K562 (cell line): ENCODE measurements around the gene MPL. TPM values are rescaled to one million over a fixed set of nuclear protein-coding genes. Genes with fewer than 3 reads are reported as not detected.

ENCODE experiments used
- ATAC-seq: fragments of 200-7000 bp; cut with Tn5 transposase; 3 replicates; pipeline ENCODE4 v1.9.1; 2020; ENCODE audit warnings: moderate library complexity
- BruUV-seq: library from RNA; stranded (reverse); fragments of 400-500 nt; replicated peaks from 2 replicates; lab custom pipeline; 2021; lab: Mats Ljungman, UMichigan
- CTCF ChIA-PET: fragments of 300-600 bp; formaldehyde crosslinking; extraction: SDS; loops from one replicate; lab custom pipeline; 2021; ENCODE audit warnings: low intra/inter-chr PET ratio; lab: Yijun Ruan, JAX
- POLR2A ChIA-PET: fragments of 300-600, 350-650 bp; sonication (Branson Sonifier 250); formaldehyde crosslinking; extraction: SDS; loops from one replicate; lab custom pipeline; 2021; ENCODE audit warnings: antibody characterized with exemption, inconsistent platforms; lab: Yijun Ruan, JAX
- DNase-seq, 4 experiments: peaks; one replicate each; pipeline versions ENCODE4 v3.0.0 to v3.0.0-alpha.2; 2011 to 2018; ENCODE audit warnings: low spot score in 3 of 4, mixed read lengths in 3 of 4; ENCODE audit errors: extremely low read depth in 1 of 4
- FAIRE-seq: peaks from 2 replicates; lab custom pipeline; 2011; peaks lifted over from hg19 to GRCh38; lab: Jason Lieb, UNC
- H2AFZ ChIP-seq: 2 replicates; pipeline ENCODE4 v1.6.0; 2011; ENCODE audit warnings: low read depth, low read length, control low read depth, inconsistent platforms
- H3K27ac ChIP-seq: fragments of 200-600 bp; 3 replicates; pipeline ENCODE4 v1.8.0; 2011; ENCODE audit warnings: low read depth, mild to moderate bottlenecking, control low read depth, inconsistent platforms, low read length, moderate library complexity, mixed read lengths; ENCODE audit errors: extremely low read depth
- H3K27me3 ChIP-seq, 2 experiments: fragments of 300-600 bp in 1 of 2; 2 replicates in 1 of 2; 3 replicates in 1 of 2; pipeline versions ENCODE4 v1.6.0 to v1.8.0; 2011; ENCODE audit warnings: inconsistent platforms in 2 of 2, low read length in 2 of 2, mild to moderate bottlenecking in 1 of 2, mixed read lengths in 1 of 2, moderate library complexity in 1 of 2; ENCODE audit not compliant: control insufficient read depth in 2 of 2, insufficient read depth in 2 of 2
- H3K36me3 ChIP-seq: fragments of 300-600 bp; 3 replicates; pipeline ENCODE4 v1.8.0; 2011; ENCODE audit warnings: mild to moderate bottlenecking, low read length, inconsistent platforms; ENCODE audit not compliant: control insufficient read depth, insufficient read depth
- H3K4me1 ChIP-seq, 2 experiments: fragments of 200-600 bp in 1 of 2; replicated peaks in 1 of 2; 2 replicates in 1 of 2; 3 replicates in 1 of 2; pipeline versions ENCODE4 v1.5.1 to v1.8.0; 2011; ENCODE audit warnings: inconsistent platforms in 2 of 2, low read length in 2 of 2, mild to moderate bottlenecking in 1 of 2, mixed read lengths in 1 of 2, moderate library complexity in 1 of 2; ENCODE audit not compliant: control insufficient read depth in 2 of 2, insufficient read depth in 2 of 2
- H3K4me2 ChIP-seq: 2 replicates; pipeline ENCODE4 v1.6.1; 2011; ENCODE audit warnings: low read length, control low read depth, inconsistent platforms, mixed read lengths; ENCODE audit not compliant: insufficient read depth
- H3K4me3 ChIP-seq: fragments of 200-600 bp; sonication (generic), shearing (Covaris generic); 2 replicates; pipeline ENCODE4 v1.5.1; 2016; ENCODE audit warnings: control low read depth, inconsistent platforms
- H3K79me2 ChIP-seq: fragments of 200-600 bp; 3 replicates; pipeline ENCODE4 v1.8.0; 2011; ENCODE audit warnings: low read length, inconsistent platforms; ENCODE audit not compliant: control insufficient read depth, insufficient read depth
- H3K9ac ChIP-seq, 2 experiments: 2 replicates each; pipeline versions ENCODE4 v1.6.0 to v1.6.1; 2011; ENCODE audit warnings: low read depth in 2 of 2, low read length in 2 of 2, control low read depth in 1 of 2, inconsistent platforms in 1 of 2, mild to moderate bottlenecking in 1 of 2, mixed read lengths in 1 of 2; ENCODE audit not compliant: insufficient read depth in 1 of 2
- H3K9me1 ChIP-seq: one replicate; pipeline ENCODE4 v1.6.0; 2011; ENCODE audit warnings: inconsistent platforms, mild to moderate bottlenecking, low read length, moderate library complexity; ENCODE audit not compliant: control insufficient read depth, insufficient read depth
- H3K9me3 ChIP-seq: replicated peaks from 2 replicates; pipeline ENCODE4 v1.5.1; 2011; ENCODE audit warnings: low read depth, low read length, inconsistent platforms; ENCODE audit not compliant: control insufficient read depth, insufficient read depth
- H4K20me1 ChIP-seq: replicated peaks from 2 replicates; pipeline ENCODE4 v1.6.1; 2011; ENCODE audit warnings: low read length, inconsistent platforms, mixed read lengths; ENCODE audit not compliant: control insufficient read depth, insufficient read depth
- BRD9 ChIP-seq: fragments of 450-650 bp; IDR thresholded peaks from 2 replicates; pipeline ENCODE4 v1.6.1; 2018; ENCODE audit warnings: low read depth; ENCODE audit not compliant: partially characterized antibody
- CBX5 ChIP-seq: IDR thresholded peaks from 2 replicates; pipeline ENCODE4 v1.6.1; 2014; ENCODE audit warnings: low read depth, borderline replicate concordance
- CCAR2 ChIP-seq: fragments of 200-400 bp; formaldehyde crosslinking; IDR thresholded peaks from 2 replicates; pipeline ENCODE4 v1.6.1; 2017; ENCODE audit warnings: mild to moderate bottlenecking, low read depth, low read length
- GTF2E2 ChIP-seq: fragments of 200-800 bp; sonication (Bioruptor generic); IDR thresholded peaks from 2 replicates; pipeline ENCODE4 v1.6.1; 2016; ENCODE audit warnings: missing genetic modification characterization, missing compliant biosample characterization
- HLTF ChIP-seq: fragments of 450-650 bp; IDR thresholded peaks from 2 replicates; pipeline ENCODE4 v1.6.1; 2016
- HSF4 ChIP-seq: fragments of 250-450 bp; sonication (Bioruptor Pico); IDR thresholded peaks from 2 replicates; pipeline ENCODE4 v2.1.2; 2022; ENCODE audit warnings: mild to moderate bottlenecking, moderate library complexity, borderline replicate concordance
- JUN ChIP-seq, 2 experiments: sonication (generic) in 1 of 2; formaldehyde crosslinking in 1 of 2; IDR thresholded peaks; 2 replicates each; pipeline versions ENCODE4 v1.6.1 to v1.8.0; 2012 to 2022; ENCODE audit warnings: borderline replicate concordance in 2 of 2, mild to moderate bottlenecking in 2 of 2, improper control_type of control experiment in 1 of 2, low read depth in 1 of 2, low read length in 1 of 2, missing genetic modification reagents in 1 of 2
- LCOR ChIP-seq: sonication (generic); formaldehyde crosslinking; IDR thresholded peaks from 2 replicates; pipeline ENCODE4 v1.8.0; 2022; ENCODE audit warnings: mild to moderate bottlenecking, missing genetic modification reagents
- MCM2 ChIP-seq: fragments of 450-650 bp; IDR thresholded peaks from 2 replicates; pipeline ENCODE4 v1.6.1; 2017; ENCODE audit warnings: low read depth, mild to moderate bottlenecking
- PHB2 ChIP-seq: fragments of 450-650 bp; IDR thresholded peaks from 2 replicates; pipeline ENCODE4 v1.6.1; 2017; ENCODE audit warnings: low read depth
- RCOR1 ChIP-seq, 2 experiments: IDR thresholded peaks; 2 replicates each; pipeline ENCODE4 v1.6.1; 2012; ENCODE audit warnings: low read depth in 2 of 2, low read length in 2 of 2, borderline replicate concordance in 1 of 2, improper control_type of control experiment in 1 of 2
- RFX1 ChIP-seq: fragments of 450-650 bp; IDR thresholded peaks from 2 replicates; pipeline ENCODE4 v1.6.1; 2016; ENCODE audit warnings: mild to moderate bottlenecking, moderate library complexity
- SMAD3 ChIP-seq: fragments of 450-650 bp; formaldehyde crosslinking; conservative IDR thresholded peaks from 2 replicates; pipeline ENCODE4 v1.4.0; 2020; ENCODE audit warnings: mild to moderate bottlenecking
- TFAM ChIP-seq: fragments of 250-450 bp; sonication (Bioruptor Pico); conservative IDR thresholded peaks from 2 replicates; pipeline ENCODE4 v1.5.0; 2021; ENCODE audit warnings: mild to moderate bottlenecking, moderate library complexity
- ZFX ChIP-seq: sonication (generic); formaldehyde crosslinking; IDR thresholded peaks from 2 replicates; pipeline ENCODE4 v1.8.0; 2022; ENCODE audit warnings: mild to moderate bottlenecking, missing genetic modification reagents, moderate library complexity
- ZNF311 ChIP-seq: fragments of 250-450 bp; sonication (Bioruptor Pico); IDR thresholded peaks from 2 replicates; pipeline ENCODE4 v1.4.0; 2020; ENCODE audit warnings: mild to moderate bottlenecking, moderate library complexity
- ZNF77 ChIP-seq: fragments of 250-450 bp; sonication (Bioruptor Pico); IDR thresholded peaks from 2 replicates; pipeline ENCODE4 v1.5.0; 2020
- WGBS: fragments of 100-300 bp; shearing (Covaris generic); methylation state at CpG from one replicate; pipeline ENCODE4 v1.1.6; 2016; ENCODE audit warnings: low coverage, mixed read lengths; ENCODE audit not compliant: insufficient coverage; ENCODE audit errors: missing lambda C conversion rate; 5-methylcytosine and 5-hydroxymethylcytosine counted together
- in situ Hi-C: fragments of 300-500 bp; cut with MboI; formaldehyde crosslinking; loops from 4 replicates; pipeline ENCODE4 v1.15.0; 2018; ENCODE audit warnings: inconsistent platforms, mixed read lengths
- intact Hi-C: fragments of 100-400 bp; cut with micrococcal nuclease; formaldehyde crosslinking; loops from 2 replicates; pipeline ENCODE4 v1.14.2; 2022
- polyA plus RNA-seq, 8 experiments: library from polyadenylated mRNA; depleted of rRNA in 4 of 8; stranded (reverse) in 5 of 8; unstranded in 3 of 8; fragments of >200 nt; fragmentation: Nextera tagmentation in 2 of 8; fragmentation: Illumina TruSeq in 1 of 8; extraction: Ambion mirVana in 2 of 8; extraction: Trizol in 1 of 8; gene quantifications; 2 replicates each; pipeline versions ENCODE4 v1.2.1 to v1.2.3, GENCODE V29; 2011 to 2014; ENCODE audit warnings: inconsistent platforms in 1 of 8, missing spikeins in 1 of 8
- total RNA-seq, 7 experiments: library from RNA; depleted of rRNA in 6 of 7; stranded (reverse); fragments of >200 nt in 6 of 7; fragmentation: Illumina TruSeq in 2 of 7; extraction: Trizol in 2 of 7; gene quantifications; 2 replicates each; pipeline versions ENCODE4 v1.2.1 to v1.2.3, GENCODE V29; 2011 to 2021; ENCODE audit warnings: low replicate concordance in 1 of 7
- TF ChIP-seq, protein P1 (sequence below): sonication (generic); formaldehyde crosslinking; IDR thresholded peaks from 2 replicates; pipeline ENCODE4 v1.8.0; 2022; ENCODE audit warnings: mild to moderate bottlenecking, missing genetic modification reagents
- TF ChIP-seq, protein P2 (sequence below): fragments of 250-450 bp; sonication (Bioruptor Pico); IDR thresholded peaks from 2 replicates; pipeline ENCODE4 v1.8.0; 2022; ENCODE audit warnings: inconsistent platforms

MPL gene
- total and polyA plus RNA-seq, 9 of the 15 experiments (the other 6 are each of a cell fraction or from before 2014, with no cell fraction given): not detected

DNA sequence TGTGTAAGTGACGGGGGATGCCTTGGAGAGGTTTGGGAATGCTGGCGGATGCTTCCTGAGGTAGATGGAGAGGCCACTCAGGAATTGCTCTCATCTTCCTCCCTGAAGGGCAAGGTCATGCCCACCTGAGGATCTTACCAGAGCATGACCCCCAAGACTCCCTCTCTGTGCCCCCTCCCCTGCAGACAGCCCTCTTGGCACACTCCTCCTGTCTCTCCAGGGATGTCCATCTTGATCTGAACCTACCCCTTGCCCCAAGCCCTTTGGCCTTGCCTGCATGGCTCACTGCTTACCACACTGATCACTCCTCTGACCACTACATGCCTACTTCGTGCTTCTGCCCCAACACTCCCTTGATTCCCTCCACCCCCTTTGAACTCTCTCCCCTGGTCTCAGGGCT is 17.9 kb upstream of the MPL start:
- DNase-seq: no peak
- Histone ChIP-seq H3K27me3 (peaks cover 6 to 21% of the 10 kb centered on the region in 2 experiments; a peak in 3 of 5 replicates), H3K4me1 (peaks cover 3 to 11% of the 10 kb centered on the region in 2 experiments; a peak in 3 of 5 replicates), H4K20me1 (peaks cover 8% of the 10 kb centered on the region; the same call in 1 of the 2 replicates), H3K4me2 (no peak overlapping the region), H3K4me3 (no peak overlapping the region), H3K79me2 (no peaks in the 10 kb centered on the region), H3K9me3 (peaks cover 2% of the 10 kb centered on the region; the same call in 1 of the 2 replicates), H3K9me1 (no peaks in the 10 kb centered on the region), H3K36me3 (no peaks in the 10 kb centered on the region), H3K9ac (no peak overlapping the region), H2AFZ (no peak overlapping the region), H3K27ac (no peak overlapping the region)
- in situ Hi-C loops: no loop called here
- ChIA-PET CTCF (no interaction called here), POLR2A (no interaction called here)
- TF ChIP-seq CCAR2: no peak
- no peak for TF ChIP-seq GTF2E2 (tag)
- TF ChIP-seq ZNF311 (CRISPR knock-in tag): no peak
- no peak for TF ChIP-seq HSF4 (CRISPR knock-in tag)
- TF ChIP-seq TFAM (CRISPR knock-in tag): no peak
- TF ChIP-seq RCOR1 (IDR thresholded peaks at IDR 0.05; ENCODE audit: borderline replicate concordance in 1 of 2, low read depth in 2 of 2, low read length in 2 of 2): no peak
- TF ChIP-seq, protein P1, sequence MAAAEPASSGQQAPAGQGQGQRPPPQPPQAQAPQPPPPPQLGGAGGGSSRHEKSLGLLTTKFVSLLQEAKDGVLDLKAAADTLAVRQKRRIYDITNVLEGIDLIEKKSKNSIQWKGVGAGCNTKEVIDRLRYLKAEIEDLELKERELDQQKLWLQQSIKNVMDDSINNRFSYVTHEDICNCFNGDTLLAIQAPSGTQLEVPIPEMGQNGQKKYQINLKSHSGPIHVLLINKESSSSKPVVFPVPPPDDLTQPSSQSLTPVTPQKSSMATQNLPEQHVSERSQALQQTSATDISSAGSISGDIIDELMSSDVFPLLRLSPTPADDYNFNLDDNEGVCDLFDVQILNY (CRISPR knock-in tag): no peak
- TF ChIP-seq HLTF: no peak
- TF ChIP-seq ZNF77: no peak
- no peak for TF ChIP-seq BRD9
- TF ChIP-seq LCOR (CRISPR knock-in tag): no peak
- no peak for TF ChIP-seq CBX5
- TF ChIP-seq ZFX: no peak
- TF ChIP-seq, protein P2, sequence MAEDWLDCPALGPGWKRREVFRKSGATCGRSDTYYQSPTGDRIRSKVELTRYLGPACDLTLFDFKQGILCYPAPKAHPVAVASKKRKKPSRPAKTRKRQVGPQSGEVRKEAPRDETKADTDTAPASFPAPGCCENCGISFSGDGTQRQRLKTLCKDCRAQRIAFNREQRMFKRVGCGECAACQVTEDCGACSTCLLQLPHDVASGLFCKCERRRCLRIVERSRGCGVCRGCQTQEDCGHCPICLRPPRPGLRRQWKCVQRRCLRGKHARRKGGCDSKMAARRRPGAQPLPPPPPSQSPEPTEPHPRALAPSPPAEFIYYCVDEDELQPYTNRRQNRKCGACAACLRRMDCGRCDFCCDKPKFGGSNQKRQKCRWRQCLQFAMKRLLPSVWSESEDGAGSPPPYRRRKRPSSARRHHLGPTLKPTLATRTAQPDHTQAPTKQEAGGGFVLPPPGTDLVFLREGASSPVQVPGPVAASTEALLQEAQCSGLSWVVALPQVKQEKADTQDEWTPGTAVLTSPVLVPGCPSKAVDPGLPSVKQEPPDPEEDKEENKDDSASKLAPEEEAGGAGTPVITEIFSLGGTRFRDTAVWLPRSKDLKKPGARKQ (CRISPR knock-in tag): no peak
- no peak for TF ChIP-seq RFX1
- no peak for TF ChIP-seq SMAD3 (CRISPR knock-in tag)
- TF ChIP-seq PHB2: no peak
- TF ChIP-seq MCM2: no peak
- no peak for TF ChIP-seq JUN (IDR thresholded peaks at IDR 0.05; ENCODE audit: borderline replicate concordance, low read depth, low read length)
- no peak for TF ChIP-seq JUN (CRISPR knock-in tag; IDR thresholded peaks at IDR 0.05; ENCODE audit: borderline replicate concordance)
- no TSS peak for BruUV-seq
- WGBS: 97% methylated on average over 2 of the region's 3 CpGs
- ATAC-seq: no peak
- intact Hi-C loops: no loop called here
- no peak for FAIRE-seq
